ENCODE data around the gene SLC39A10. TPM values are rescaled to one million over a fixed set of nuclear protein-coding genes. Genes with fewer than 3 reads are reported as not detected.

The SLC39A10 gene
- total and polyA plus RNA-seq, 9 of the 15 experiments (the other 6 are each of a cell fraction or from before 2014, with no cell fraction given) = 12.5 to 40.1 (median 23.1) TPM

- H3K9ac ChIP-seq (ENCODE audit: insufficient read depth in 1 of 2, low read depth in 2 of 2, low read length in 2 of 2) = no peak overlapping the region
- CTCF ChIA-PET (ENCODE audit: low intra/inter-chr PET ratio) = no interaction called here
- H4K20me1 ChIP-seq (replicated peaks; ENCODE audit: control insufficient read depth, insufficient read depth, low read length) = no peaks in the 10 kb centered on the region
- POLR2A ChIA-PET = interaction anchor here (0.7 to 1.0 kb wide), 2 partner anchors 10 to 704 kb away, joined by 3 read pairs; no protein-coding TSS in a partner anchor
- H3K36me3 ChIP-seq (ENCODE audit: control insufficient read depth, insufficient read depth, low read length) = peaks cover 16% of the 10 kb centered on the region
- H3K4me1 ChIP-seq (replicated peaks in 1 of 2; ENCODE audit: control insufficient read depth in 2 of 2, insufficient read depth in 2 of 2, low read length in 2 of 2) = no peaks in the 10 kb centered on the region
- no peak overlapping the region for H3K4me3 ChIP-seq
- H3K9me1 ChIP-seq (ENCODE audit: control insufficient read depth, insufficient read depth, low read length) = no peaks in the 10 kb centered on the region
- no peaks in the 10 kb centered on the region for H3K27me3 ChIP-seq (ENCODE audit: control insufficient read depth in 2 of 2, insufficient read depth in 2 of 2, low read length in 2 of 2)
- intact Hi-C loops (cut with micrococcal nuclease) (no loop called here), in situ Hi-C loops (cut with MboI) (no loop called here)
- H3K79me2 ChIP-seq (ENCODE audit: control insufficient read depth, insufficient read depth, low read length) = peaks cover 34% of the 10 kb centered on the region
- WGBS (ENCODE audit: insufficient coverage, low coverage, missing lambda C conversion rate) = 100% methylated on average over 1 of the region's 2 CpGs
- H2AFZ ChIP-seq (ENCODE audit: low read depth, low read length) = no peak overlapping the region
- TF ChIP-seq KLF6 (CRISPR knock-in tag; IDR thresholded peaks at IDR 0.05; ENCODE audit: borderline replicate concordance) (no peak), ZNF121 (CRISPR knock-in tag; conservative IDR thresholded peaks at IDR 0.05) (peak; percentile 61; the same call in 1 of the 2 replicates)
- DNase-seq (ENCODE audit: extremely low read depth in 1 of 4, low spot score in 3 of 4) = no peak
- BruUV-seq (replicated peaks) = no TSS peak
- FAIRE-seq = no peak
- H3K9me3 ChIP-seq (replicated peaks; ENCODE audit: control insufficient read depth, insufficient read depth, low read depth, low read length) = no peaks in the 10 kb centered on the region
- H3K27ac ChIP-seq (ENCODE audit: extremely low read depth, low read depth, low read length) = no peak overlapping the region
- no peak for ATAC-seq
- H3K4me2 ChIP-seq (ENCODE audit: insufficient read depth, low read length) = no peak overlapping the region
Measured at GRCh38 chr2:195677290-195677689, 20.3 kb downstream of the SLC39A10 start.

GRCh38 chr2:195677884-195678283, 20.9 kb downstream of the SLC39A10 start:
- DNase-seq (ENCODE audit: extremely low read depth in 1 of 4, low spot score in 3 of 4) (no peak), ATAC-seq (no peak), FAIRE-seq (no peak)
- H3K9ac ChIP-seq (ENCODE audit: insufficient read depth in 1 of 2, low read depth in 2 of 2, low read length in 2 of 2) = no peak overlapping the region
- H3K9me3 ChIP-seq (replicated peaks; ENCODE audit: control insufficient read depth, insufficient read depth, low read depth, low read length) = no peaks in the 10 kb centered on the region
- BruUV-seq (replicated peaks) = no TSS peak
- H3K27me3 ChIP-seq (ENCODE audit: control insufficient read depth in 2 of 2, insufficient read depth in 2 of 2, low read length in 2 of 2) = no peaks in the 10 kb centered on the region
- peaks cover 30% of the 10 kb centered on the region for H3K79me2 ChIP-seq (ENCODE audit: control insufficient read depth, insufficient read depth, low read length)
- CTCF ChIA-PET (ENCODE audit: low intra/inter-chr PET ratio) = no interaction called here
- H3K4me1 ChIP-seq (replicated peaks in 1 of 2; ENCODE audit: control insufficient read depth in 2 of 2, insufficient read depth in 2 of 2, low read length in 2 of 2) = no peaks in the 10 kb centered on the region
- no peaks in the 10 kb centered on the region for H3K9me1 ChIP-seq (ENCODE audit: control insufficient read depth, insufficient read depth, low read length)
- no peaks in the 10 kb centered on the region for H4K20me1 ChIP-seq (replicated peaks; ENCODE audit: control insufficient read depth, insufficient read depth, low read length)
- 76% methylated on average over 2 of the region's 2 CpGs for WGBS (ENCODE audit: insufficient coverage, low coverage, missing lambda C conversion rate)
- intact Hi-C loops (cut with micrococcal nuclease) (no loop called here), in situ Hi-C loops (cut with MboI) (no loop called here)
- POLR2A ChIA-PET = interaction anchor here (0.7 kb wide), 1 partner anchor 703 kb away, joined by 3 read pairs; no protein-coding TSS in a partner anchor
- no peak overlapping the region for H3K4me2 ChIP-seq (ENCODE audit: insufficient read depth, low read length)
- H3K4me3 ChIP-seq = no peak overlapping the region
- no peak overlapping the region for H3K27ac ChIP-seq (ENCODE audit: extremely low read depth, low read depth, low read length)
- no peak overlapping the region for H2AFZ ChIP-seq (ENCODE audit: low read depth, low read length)
- peaks cover 16% of the 10 kb centered on the region; the same call in 2 of the 3 replicates for H3K36me3 ChIP-seq (ENCODE audit: control insufficient read depth, insufficient read depth, low read length)
- TF ChIP-seq ZNF165 (CRISPR knock-in tag; IDR thresholded peaks at IDR 0.05; ENCODE audit: borderline replicate concordance) (no peak), SIX5 (IDR thresholded peaks at IDR 0.05; ENCODE audit: borderline replicate concordance in 1 of 2, insufficient read depth in 1 of 2, low read depth in 1 of 2, low read length in 2 of 2) (no peak), ZBTB49 (CRISPR knock-in tag; IDR thresholded peaks at IDR 0.05; ENCODE audit: borderline replicate concordance) (no peak), HDAC8 (tag; IDR thresholded peaks at IDR 0.05) (no peak), MITF (IDR thresholded peaks at IDR 0.05) (no peak), CREB5 (CRISPR knock-in tag; IDR thresholded peaks at IDR 0.05) (no peak)

Measured in K562 (cell line).